Ascending aorta (tissue), 2 donors: Measurements from ENCODE around the gene ENHO. TPM values are rescaled to one million over a fixed set of nuclear protein-coding genes. Genes with fewer than 3 reads are reported as not detected.

Experiments
- DNase-seq, 2 donors: peaks; one replicate each; pipeline ENCODE4 v3.0.0-alpha.2; 2019; ENCODE audit warnings: low spot score in 2 of 2
- H3K27ac ChIP-seq, 2 donors: fragments of 200-600 bp; sonication (generic); one replicate each; pipeline ENCODE4 v1.5.1; 2016 to 2017; ENCODE audit warnings: mild to moderate bottlenecking in 1 of 2
- H3K27me3 ChIP-seq: fragments of 200-600 bp; sonication (generic); one replicate; pipeline ENCODE4 v1.5.1; 2017
- H3K36me3 ChIP-seq, 2 donors: fragments of 200-600 bp; sonication (generic); one replicate each; pipeline ENCODE4 v1.5.1; 2016
- H3K4me1 ChIP-seq, 2 donors: fragments of 200-600 bp; sonication (generic); one replicate each; pipeline ENCODE4 v1.5.1; 2016 to 2017; ENCODE audit warnings: mild to moderate bottlenecking in 1 of 2
- H3K4me3 ChIP-seq, 2 donors: fragments of 200-600 bp; sonication (generic); one replicate each; pipeline ENCODE4 v1.5.1; 2016 to 2017; ENCODE audit warnings: mild to moderate bottlenecking in 1 of 2
- H3K9me3 ChIP-seq, 2 donors: fragments of 200-600 bp; sonication (generic); one replicate each; pipeline ENCODE4 v1.5.1; 2016
- CTCF ChIP-seq, 3 experiments: fragments of 200-600 bp in 2 of 3; fragments of 450-650 bp in 1 of 3; sonication (generic) in 2 of 3; IDR thresholded peaks; one replicate each; pipeline ENCODE4 v1.5.1; 2016 to 2019; ENCODE audit warnings: antibody characterized with exemption in 3 of 3, mild to moderate bottlenecking in 1 of 3, moderate library complexity in 1 of 3
- intact Hi-C: fragments of 100-400 bp; cut with DNase I; formaldehyde crosslinking; loops from one replicate; pipeline ENCODE4 v1.15.1; 2023
- total RNA-seq: library from RNA; depleted of rRNA; stranded (reverse); fragments of >200 nt; gene quantifications from one replicate; pipeline ENCODE4 v1.1.0, GENCODE V29; 2016

ENHO gene
- total RNA-seq, 1 donor from 2014 or later = not detected

GRCh38 chr9:34521406-34522045 lies 1.3 kb downstream of the ENHO start:
- no peaks in the 10 kb centered on the region for H3K9me3 ChIP-seq
- no peak for TF ChIP-seq CTCF (IDR thresholded peaks at IDR 0.05)
- H3K27me3 ChIP-seq = no peaks in the 10 kb centered on the region
- H3K27ac ChIP-seq = no peak overlapping the region
- H3K36me3 ChIP-seq = no peaks in the 10 kb centered on the region
- peaks cover 3 to 5% of the 10 kb centered on the region in 2 donors for H3K4me1 ChIP-seq
- intact Hi-C loops = loop anchor here (2.0 to 5.0 kb wide), 3 partner anchors 63 to 394 kb away; partner anchors contain the start of genes DCAF12, DNAI1, FAM219A and RPP25L
- peak in 1 of 2 donors; percentile 61 for DNase-seq
- H3K4me3 ChIP-seq = no peak overlapping the region

DNA sequence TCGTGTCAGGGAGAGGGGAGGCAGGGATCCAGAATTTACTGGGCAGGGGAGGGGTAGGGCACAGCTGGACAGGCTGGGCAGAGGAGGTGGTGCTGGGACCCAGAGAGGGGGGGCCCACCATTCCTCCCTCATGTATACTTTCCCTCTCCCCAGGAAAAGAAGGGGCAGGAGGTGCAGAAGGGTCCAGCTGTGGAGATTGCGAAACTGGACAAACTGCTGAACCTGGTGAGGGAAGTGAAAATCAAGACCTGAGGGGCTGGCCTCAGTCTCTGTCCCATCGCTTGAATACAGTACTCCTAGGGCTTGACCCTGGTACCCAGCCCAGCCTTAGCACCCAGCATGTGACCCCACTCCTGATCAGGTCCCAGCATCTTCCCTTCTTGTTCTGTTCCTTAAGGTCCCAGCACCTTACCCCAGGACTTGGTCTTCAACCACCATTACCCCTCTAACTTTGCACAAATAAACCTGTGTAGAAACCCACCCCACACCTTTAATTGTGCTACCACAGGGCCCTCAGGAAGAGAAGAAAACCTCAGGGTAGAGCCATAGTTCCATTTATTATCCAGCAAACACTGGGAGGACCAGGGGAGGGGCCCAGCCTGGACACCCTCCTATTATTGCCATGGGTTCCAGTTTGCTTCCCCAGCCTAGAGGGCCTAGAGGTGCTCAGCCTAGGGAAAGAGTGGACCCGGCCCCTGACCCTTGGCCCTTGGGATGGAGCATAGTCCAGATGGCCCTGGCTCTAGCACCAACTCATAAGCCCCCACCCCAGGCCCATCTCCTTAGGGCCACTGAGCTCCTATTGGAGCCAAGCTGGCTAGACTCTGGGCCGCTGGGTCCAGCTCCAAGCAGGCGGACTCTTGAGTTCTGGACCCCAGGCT lies 2.0 kb downstream of the ENHO start:
- DNase-seq = peak in 1 of 2 donors; percentile 48
- H3K36me3 ChIP-seq = no peaks in the 10 kb centered on the region
- no peaks in the 10 kb centered on the region for H3K27me3 ChIP-seq
- no peaks in the 10 kb centered on the region for H3K9me3 ChIP-seq
- no peak overlapping the region for H3K27ac ChIP-seq
- TF ChIP-seq CTCF (IDR thresholded peaks at IDR 0.05) = no peak
- H3K4me3 ChIP-seq = no peak overlapping the region
- H3K4me1 ChIP-seq = peaks cover 3 to 5% of the 10 kb centered on the region in 2 donors
- intact Hi-C loops = loop anchor here (5.0 kb wide), 2 partner anchors 92 to 393 kb away; partner anchors contain the start of genes DCAF12 and RPP25L

DNA sequence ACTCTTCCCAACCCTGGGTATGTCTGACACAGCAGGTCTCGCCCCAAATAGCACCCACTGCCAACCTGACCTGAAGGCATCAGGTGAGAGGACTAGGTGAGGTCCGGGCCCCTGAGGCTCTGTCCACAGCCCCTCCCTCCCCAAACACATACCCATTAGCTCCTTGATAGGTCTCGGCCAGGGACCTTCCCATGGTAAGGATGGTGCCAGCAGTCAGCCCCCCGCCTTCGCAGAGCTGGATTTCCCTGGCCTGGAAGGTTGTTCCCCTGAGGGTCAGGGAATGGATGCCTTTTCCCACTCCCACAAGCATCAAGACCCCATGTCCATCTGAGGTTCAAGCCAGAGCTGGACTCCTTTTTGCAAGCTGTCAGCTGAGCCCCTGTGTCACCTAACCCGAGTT lies 2.7 kb downstream of the ENHO start:
- H3K4me3 ChIP-seq = no peak overlapping the region
- H3K27ac ChIP-seq = no peak overlapping the region
- peak in 1 of 2 donors; percentile 45 for DNase-seq
- peaks cover 3 to 5% of the 10 kb centered on the region in 2 donors for H3K4me1 ChIP-seq
- intact Hi-C loops = loop anchor here (5.0 kb wide), 2 partner anchors 92 to 393 kb away; partner anchors contain the start of genes DCAF12 and RPP25L
- no peaks in the 10 kb centered on the region for H3K9me3 ChIP-seq
- H3K36me3 ChIP-seq = no peaks in the 10 kb centered on the region
- H3K27me3 ChIP-seq = no peaks in the 10 kb centered on the region
- TF ChIP-seq CTCF (IDR thresholded peaks at IDR 0.05) = no peak

GRCh38 chr9:34519321-34520020 lies 3.3 kb downstream of the ENHO start:
- intact Hi-C loops = loop anchor here (5.0 kb wide), 2 partner anchors 93 to 392 kb away; partner anchors contain the start of genes DCAF12 and RPP25L
- Histone ChIP-seq H3K4me3 (no peak overlapping the region), H3K9me3 (no peaks in the 10 kb centered on the region), H3K36me3 (no peaks in the 10 kb centered on the region), H3K27me3 (no peaks in the 10 kb centered on the region), H3K27ac (no peak overlapping the region), H3K4me1 (peaks cover 3 to 5% of the 10 kb centered on the region in 2 donors)
- TF ChIP-seq CTCF (IDR thresholded peaks at IDR 0.05) = no peak
- peak in 1 of 2 donors; percentile 40 for DNase-seq

DNA sequence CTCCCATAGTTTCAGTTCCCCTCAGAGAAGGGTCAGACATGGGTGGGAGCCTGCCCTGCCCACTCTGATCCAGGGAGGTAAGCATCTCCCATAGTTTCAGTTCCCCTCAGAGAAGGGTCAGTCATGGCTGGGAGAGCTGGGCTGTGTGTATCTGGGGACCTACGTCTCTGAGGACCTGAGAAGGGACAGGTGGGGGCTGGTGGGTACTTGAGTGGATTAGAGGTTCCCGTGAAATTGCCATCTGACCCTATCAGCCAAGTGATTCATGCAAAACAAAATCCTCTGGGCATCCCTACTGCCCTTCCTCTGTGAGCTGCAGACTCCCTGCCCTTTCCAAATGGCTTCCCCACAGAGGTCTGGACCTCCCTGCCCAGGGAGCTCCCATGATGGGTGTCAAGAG lies 3.9 kb downstream of the ENHO start:
- DNase-seq = peak in 1 of 2 donors; percentile 49
- Histone ChIP-seq H3K9me3 (no peaks in the 10 kb centered on the region), H3K36me3 (no peaks in the 10 kb centered on the region), H3K27me3 (no peaks in the 10 kb centered on the region), H3K27ac (no peak overlapping the region), H3K4me3 (no peak overlapping the region), H3K4me1 (peaks cover 3 to 5% of the 10 kb centered on the region in 2 donors)
- intact Hi-C loops = no loop called here
- no peak for TF ChIP-seq CTCF (IDR thresholded peaks at IDR 0.05)
